H9 (cell line): ENCODE results near the gene PHF11. TPM values are rescaled to one million over a fixed set of nuclear protein-coding genes. Genes with fewer than 3 reads are reported as not detected.

Experiments used
- DNase-seq: peaks from one replicate; pipeline ENCODE4 v3.0.0-alpha.2; 2017
- H2AFZ ChIP-seq: one replicate; pipeline ENCODE4 v1.6.1; 2013; ENCODE audit warnings: mild to moderate bottlenecking, low read length, control low read depth, moderate library complexity
- H2AK5ac ChIP-seq: 2 replicates; pipeline ENCODE4 v1.6.1; 2013; ENCODE audit warnings: low read length, control low read depth, mixed read lengths; ENCODE audit not compliant: insufficient read length
- H2BK120ac ChIP-seq: one replicate; pipeline ENCODE4 v1.6.1; 2013; ENCODE audit warnings: low read depth, mild to moderate bottlenecking, low read length, control low read depth, inconsistent platforms; ENCODE audit not compliant: poor library complexity, severe bottlenecking
- H2BK12ac ChIP-seq: 2 replicates; pipeline ENCODE4 v1.6.1; 2013; ENCODE audit warnings: low read length, control low read depth, mixed read lengths, low read depth; ENCODE audit not compliant: insufficient read length
- H2BK15ac ChIP-seq: 2 replicates; pipeline ENCODE4 v1.6.1; 2013; ENCODE audit warnings: low read depth, low read length, control low read depth
- H2BK20ac ChIP-seq: one replicate; pipeline ENCODE4 v1.6.1; 2013; ENCODE audit warnings: low read depth, mild to moderate bottlenecking, low read length, control low read depth, inconsistent platforms; ENCODE audit not compliant: poor library complexity, severe bottlenecking
- H2BK5ac ChIP-seq: 2 replicates; pipeline ENCODE4 v1.6.1; 2013; ENCODE audit warnings: low read length, control low read depth, mixed read lengths; ENCODE audit not compliant: insufficient read length
- H3K14ac ChIP-seq: 2 replicates; pipeline ENCODE4 v1.6.1; 2013; ENCODE audit warnings: low read length, control low read depth; ENCODE audit not compliant: insufficient read depth
- H3K18ac ChIP-seq: 2 replicates; pipeline ENCODE4 v1.6.1; 2013; ENCODE audit warnings: low read depth, mild to moderate bottlenecking, mixed read lengths, low read length, control low read depth; ENCODE audit not compliant: insufficient read length
- H3K23ac ChIP-seq: 2 replicates; pipeline ENCODE4 v1.6.1; 2013; ENCODE audit warnings: low read length, control low read depth, mixed read lengths, low read depth; ENCODE audit not compliant: insufficient read length
- H3K23me2 ChIP-seq: 2 replicates; pipeline ENCODE4 v1.6.1; 2013; ENCODE audit warnings: low read depth, mild to moderate bottlenecking, mixed read lengths, low read length, control low read depth; ENCODE audit not compliant: insufficient read length, poor library complexity, severe bottlenecking
- H3K27ac ChIP-seq: 2 replicates; pipeline ENCODE4 v1.5.1; 2013; ENCODE audit warnings: low read length, control low read depth, mixed read lengths, low read depth; ENCODE audit not compliant: insufficient read length
- H3K27me3 ChIP-seq: 2 replicates; pipeline ENCODE4 v1.6.1; 2013; ENCODE audit warnings: low read length, control low read depth, inconsistent platforms; ENCODE audit not compliant: insufficient read depth
- H3K4ac ChIP-seq: 2 replicates; pipeline ENCODE4 v1.6.1; 2013; ENCODE audit warnings: low read depth, mild to moderate bottlenecking, control low read depth, inconsistent platforms, low read length, moderate library complexity
- H3K4me1 ChIP-seq: 2 replicates; pipeline ENCODE4 v1.6.1; 2013; ENCODE audit warnings: low read length, control low read depth, inconsistent platforms; ENCODE audit not compliant: insufficient read depth
- H3K4me2 ChIP-seq: 2 replicates; pipeline ENCODE4 v1.6.1; 2013; ENCODE audit warnings: low read length, control low read depth, mixed read lengths; ENCODE audit not compliant: insufficient read length, insufficient read depth
- H3K56ac ChIP-seq: 2 replicates; pipeline ENCODE4 v1.6.1; 2013; ENCODE audit warnings: low read depth, mild to moderate bottlenecking, mixed read lengths, low read length, control low read depth; ENCODE audit not compliant: insufficient read length
- H3K79me1 ChIP-seq: 2 replicates; pipeline ENCODE4 v1.6.1; 2013; ENCODE audit warnings: low read depth, mild to moderate bottlenecking, moderate library complexity, low read length, control low read depth, inconsistent platforms; ENCODE audit not compliant: insufficient read depth, poor library complexity, severe bottlenecking
- H3K79me2 ChIP-seq: 2 replicates; pipeline ENCODE4 v1.6.1; 2013; ENCODE audit warnings: low read length, control low read depth, inconsistent platforms; ENCODE audit not compliant: insufficient read depth
- H3K9ac ChIP-seq: 2 replicates; pipeline ENCODE4 v1.6.1; 2013; ENCODE audit warnings: low read length, control low read depth, mixed read lengths; ENCODE audit not compliant: insufficient read length; ENCODE audit errors: extremely low read depth
- H3K9me3 ChIP-seq: one replicate; pipeline ENCODE4 v1.6.1; 2013; ENCODE audit warnings: low read depth, low read length, inconsistent platforms; ENCODE audit not compliant: control insufficient read depth
- H3T11ph ChIP-seq: one replicate; pipeline ENCODE4 v1.6.1; 2013; ENCODE audit warnings: mild to moderate bottlenecking, low read length, control low read depth, inconsistent platforms
- H4K20me1 ChIP-seq: one replicate; pipeline ENCODE4 v1.6.1; 2013; ENCODE audit not compliant: control insufficient read depth, insufficient read length, insufficient read depth
- H4K5ac ChIP-seq: 2 replicates; pipeline ENCODE4 v1.6.1; 2013; ENCODE audit warnings: low read depth, mild to moderate bottlenecking, mixed read lengths, low read length, control low read depth; ENCODE audit not compliant: insufficient read length
- H4K8ac ChIP-seq: replicated peaks from 2 replicates; pipeline ENCODE4 v1.6.1; 2013; ENCODE audit warnings: low read length, control low read depth, mixed read lengths, low read depth; ENCODE audit not compliant: insufficient read length
- H4K91ac ChIP-seq: 2 replicates; pipeline ENCODE4 v1.6.1; 2013; ENCODE audit warnings: low read depth, mild to moderate bottlenecking, moderate library complexity, mixed read lengths, low read length, control low read depth; ENCODE audit not compliant: insufficient read length
- H3K27ac Mint-ChIP-seq, 3 experiments: 2 replicates in 2 of 3; 3 replicates in 1 of 3; pipeline ENCODE4 v1.8.0; 2020 to 2021; ENCODE audit warnings: mixed read lengths in 3 of 3, mild to moderate bottlenecking in 1 of 3, moderate library complexity in 1 of 3
- H3K27me3 Mint-ChIP-seq: 2 replicates; pipeline ENCODE4 v1.8.0; 2021; ENCODE audit warnings: low read depth, mild to moderate bottlenecking, moderate library complexity, mixed read lengths
- H3K36me3 Mint-ChIP-seq, 3 experiments: 2 replicates in 2 of 3; 3 replicates in 1 of 3; pipeline ENCODE4 v1.8.0; 2020 to 2021; ENCODE audit warnings: low read depth in 3 of 3, mixed read lengths in 3 of 3; ENCODE audit not compliant: insufficient read depth in 1 of 3
- H3K4me1 Mint-ChIP-seq, 2 experiments: 2 replicates each; pipeline ENCODE4 v1.8.0; 2020; ENCODE audit warnings: mixed read lengths in 2 of 2
- H3K4me3 Mint-ChIP-seq, 2 experiments: 2 replicates in 1 of 2; 3 replicates in 1 of 2; pipeline ENCODE4 v1.8.0; 2020 to 2021; ENCODE audit warnings: mild to moderate bottlenecking in 2 of 2, mixed read lengths in 2 of 2, moderate library complexity in 1 of 2
- H3K9me3 Mint-ChIP-seq, 2 experiments: 2 replicates in 1 of 2; 3 replicates in 1 of 2; pipeline ENCODE4 v1.8.0; 2020; ENCODE audit warnings: mild to moderate bottlenecking in 2 of 2, mixed read lengths in 2 of 2, moderate library complexity in 1 of 2
- WGBS: extraction: QIAGEN DNeasy Blood & Tissue Kit; methylation state at CpG from one replicate; pipeline ENCODE4 v1.1.7; 2013; ENCODE audit warnings: missing lambda C conversion rate, low lambda C conversion rate, mixed read lengths; ENCODE audit not compliant: insufficient read length; ENCODE audit errors: extremely low coverage; 5-methylcytosine and 5-hydroxymethylcytosine counted together
- total RNA-seq: library from RNA; stranded (reverse); gene quantifications from 2 replicates; pipeline ENCODE4 v1.2.1, GENCODE V29; 2021
- TF ChIP-seq, protein P1 (sequence below): fragments of 200-600 bp; sonication (generic); conservative IDR thresholded peaks from 3 replicates; pipeline ENCODE4 v1.8.0; 2021; ENCODE audit warnings: antibody characterized with exemption, mild to moderate bottlenecking

The PHF11 gene
- total RNA-seq, 1 experiment from 2014 or later, result 13.5 TPM

DNA sequence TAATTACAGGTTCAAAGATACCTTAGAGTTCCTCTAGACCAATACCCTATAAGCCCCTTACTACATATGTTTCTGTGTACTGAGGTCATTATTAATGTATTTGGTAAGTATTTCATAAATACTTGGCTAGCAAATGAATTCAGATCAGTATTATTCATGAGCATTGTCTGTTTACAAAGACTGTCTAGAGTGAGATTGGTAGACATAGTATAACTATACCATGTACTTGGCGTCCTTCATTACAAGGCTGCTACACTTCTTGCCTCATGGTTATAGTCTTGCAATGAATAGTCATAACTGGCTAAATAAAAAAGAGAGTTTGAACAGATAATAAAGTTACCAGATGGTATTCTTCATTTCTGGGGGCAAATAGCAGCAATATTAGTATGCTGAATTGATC, 39.6 kb upstream of the PHF11 start:
- H3K27ac Mint-ChIP-seq, result no peak overlapping the region
- Histone ChIP-seq H3K79me2 (no peaks in the 10 kb centered on the region), H3K23ac (no peak overlapping the region), H3K4me2 (no peak overlapping the region), H3K23me2 (no peaks in the 10 kb centered on the region), H3K4me1 (no peaks in the 10 kb centered on the region), H3K9ac (no peak overlapping the region), H3K27me3 (no peaks in the 10 kb centered on the region), H4K5ac (no peak overlapping the region), H2BK15ac (no peak overlapping the region), H3K79me1 (no peaks in the 10 kb centered on the region), H2BK5ac (no peak overlapping the region), H4K91ac (no peak overlapping the region), H2AK5ac (no peak overlapping the region), H4K20me1 (no peaks in the 10 kb centered on the region), H3K9me3 (no peaks in the 10 kb centered on the region), H3K56ac (no peak overlapping the region), H2BK12ac (no peak overlapping the region), H3K27ac (no peak overlapping the region), H3K4ac (no peak overlapping the region), H2BK120ac (no peak overlapping the region), H3K18ac (no peak overlapping the region), H2AFZ (no peak overlapping the region), H4K8ac (no peak overlapping the region), H3T11ph (no peak overlapping the region), H3K14ac (no peak overlapping the region), H2BK20ac (no peak overlapping the region)
- no peaks in the 10 kb centered on the region for H3K4me1 Mint-ChIP-seq
- no peak overlapping the region for H3K4me3 Mint-ChIP-seq
- H3K27me3 Mint-ChIP-seq, result no peaks in the 10 kb centered on the region
- no peak for DNase-seq
- peaks cover under 1 to 1% of the 10 kb centered on the region in 2 experiments; a peak in 1 of 5 replicates for H3K9me3 Mint-ChIP-seq
- WGBS, result no CpG with 5 or more reads among the region's 1 CpG
- TF ChIP-seq, protein P1, sequence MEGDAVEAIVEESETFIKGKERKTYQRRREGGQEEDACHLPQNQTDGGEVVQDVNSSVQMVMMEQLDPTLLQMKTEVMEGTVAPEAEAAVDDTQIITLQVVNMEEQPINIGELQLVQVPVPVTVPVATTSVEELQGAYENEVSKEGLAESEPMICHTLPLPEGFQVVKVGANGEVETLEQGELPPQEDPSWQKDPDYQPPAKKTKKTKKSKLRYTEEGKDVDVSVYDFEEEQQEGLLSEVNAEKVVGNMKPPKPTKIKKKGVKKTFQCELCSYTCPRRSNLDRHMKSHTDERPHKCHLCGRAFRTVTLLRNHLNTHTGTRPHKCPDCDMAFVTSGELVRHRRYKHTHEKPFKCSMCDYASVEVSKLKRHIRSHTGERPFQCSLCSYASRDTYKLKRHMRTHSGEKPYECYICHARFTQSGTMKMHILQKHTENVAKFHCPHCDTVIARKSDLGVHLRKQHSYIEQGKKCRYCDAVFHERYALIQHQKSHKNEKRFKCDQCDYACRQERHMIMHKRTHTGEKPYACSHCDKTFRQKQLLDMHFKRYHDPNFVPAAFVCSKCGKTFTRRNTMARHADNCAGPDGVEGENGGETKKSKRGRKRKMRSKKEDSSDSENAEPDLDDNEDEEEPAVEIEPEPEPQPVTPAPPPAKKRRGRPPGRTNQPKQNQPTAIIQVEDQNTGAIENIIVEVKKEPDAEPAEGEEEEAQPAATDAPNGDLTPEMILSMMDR, result no peak
- H3K36me3 Mint-ChIP-seq, result peaks cover 2 to 7% (median 7%) of the 10 kb centered on the region in 3 experiments; a peak in 6 of 7 replicates
